Stomach (tissue), 9 donors: Measurements from ENCODE around the gene MYH9. TPM values are rescaled to one million over a fixed set of nuclear protein-coding genes. Genes with fewer than 3 reads are reported as not detected.
A peak's percentile ranks its signal among the peaks of the same experiment; 100 is the strongest.
"Not testable (repeated sequence)": the region's sequence is repeated elsewhere in the genome, so short reads cannot be mapped to it uniquely, and the experiment has no call there.

Source experiments
- DNase-seq, 2 donors: peaks; one replicate each; pipeline versions ENCODE4 v3.0.0 to v3.0.0-alpha.2; 2013 to 2019
- H3K27ac ChIP-seq, 5 donors: fragments of 200-600 bp in 4 of 5; sonication (generic) in 4 of 5; one replicate each; pipeline ENCODE4 v1.5.1; 2013 to 2019; ENCODE audit warnings: mild to moderate bottlenecking in 1 of 5, moderate library complexity in 1 of 5
- H3K27me3 ChIP-seq, 3 donors: fragments of 200-600 bp; sonication (generic); one replicate each; pipeline ENCODE4 v1.5.1; 2017 to 2019; ENCODE audit warnings: mixed run types in 1 of 3
- H3K36me3 ChIP-seq, 4 donors: fragments of 200-600 bp; sonication (generic); 1 replicate in 3 of 4; 2 replicates in 1 of 4; pipeline ENCODE4 v1.5.1; 2016 to 2019
- H3K4me1 ChIP-seq, 4 donors: fragments of 200-600 bp; sonication (generic); one replicate each; pipeline ENCODE4 v1.5.1; 2016 to 2019
- H3K4me3 ChIP-seq, 4 donors: fragments of 200-600 bp; sonication (generic) in 3 of 4; one replicate each; pipeline ENCODE4 v1.5.1; 2016 to 2019; ENCODE audit warnings: mild to moderate bottlenecking in 1 of 4
- H3K9me3 ChIP-seq, 4 donors: fragments of 200-600 bp; sonication (generic); one replicate each; pipeline ENCODE4 v1.5.1; 2016 to 2019
- CTCF ChIP-seq, 7 experiments: fragments of 450-650 bp in 4 of 7; fragments of 200-600 bp in 3 of 7; sonication (generic) in 3 of 7; IDR thresholded peaks; one replicate each; pipeline ENCODE4 v1.5.1; 2016 to 2019; ENCODE audit warnings: antibody characterized with exemption in 7 of 7, control low read depth in 2 of 7, mild to moderate bottlenecking in 1 of 7
- EP300 ChIP-seq: sonication (generic); formaldehyde crosslinking; IDR thresholded peaks from one replicate; pipeline ENCODE4 v1.6.1; 2017; ENCODE audit warnings: antibody characterized with exemption
- POLR2A ChIP-seq, 4 donors: fragments of 450-650 bp; IDR thresholded peaks; one replicate each; pipeline ENCODE4 v1.6.1; 2016; ENCODE audit warnings: antibody characterized with exemption in 4 of 4, control low read depth in 2 of 4, mild to moderate bottlenecking in 1 of 4, moderate library complexity in 1 of 4
- POLR2AphosphoS5 ChIP-seq, 3 donors: sonication (generic); formaldehyde crosslinking; IDR thresholded peaks; one replicate each; pipeline ENCODE4 v1.6.1; 2016; ENCODE audit warnings: antibody characterized with exemption in 3 of 3
- WGBS, 5 donors: extraction: QIAGEN DNeasy Blood & Tissue Kit in 3 of 5; methylation state at CpG; one replicate each; pipeline versions ENCODE4 v1.1.5 to v1.1.7; 2013 to 2018; 5-methylcytosine and 5-hydroxymethylcytosine counted together
- intact Hi-C: fragments of 100-400 bp; cut with DNase I; formaldehyde crosslinking; loops from one replicate; pipeline ENCODE4 v1.15.1; 2023; ENCODE audit warnings: low total_unique reads
- polyA plus RNA-seq, 3 donors: library from polyadenylated mRNA; stranded (reverse); fragments of 200-250 nt; gene quantifications; one replicate each; pipeline ENCODE4 v1.2.3, GENCODE V29; 2013
- total RNA-seq, 5 donors: library from RNA; depleted of rRNA; stranded (reverse); fragments of >200 nt; gene quantifications; one replicate each; pipeline versions ENCODE4 v1.1.0 to v1.2.3, GENCODE V29; 2014 to 2016
- donor health status: healthy with polysubstance abuse.
- donor health status: Bipolar disorder and iron deficiency.
- donor health status: healthy.

MYH9 gene
- total and polyA plus RNA-seq, 8 donors = 46.7 to 620 (median 197) TPM

GRCh38 chr22:36291831-36292740 lies 95.7 kb downstream of the MYH9 start:
- WGBS, 5 donors = 89 to 96% (median 95%) methylated on average over 26 to 29 of the region's 29 CpGs
- intact Hi-C loops = no loop called here
- TF ChIP-seq CTCF (IDR thresholded peaks at IDR 0.05) (no peak), POLR2AphosphoS5 (IDR thresholded peaks at IDR 0.05) (no peak), POLR2A (IDR thresholded peaks at IDR 0.05) (no peak), EP300 (no peak)
- Histone ChIP-seq H3K9me3 (no peaks in the 10 kb centered on the region), H3K27ac (peak overlapping the region in 1 of 5 donors; percentile 16), H3K4me3 (no peak overlapping the region), H3K36me3 (peaks cover 83 to 98% (median 96%) of the 10 kb centered on the region in 4 donors), H3K27me3 (no peaks in the 10 kb centered on the region), H3K4me1 (peaks cover 0 to 15% (median 4%) of the 10 kb centered on the region in 4 donors)
- no peak for DNase-seq

- peaks cover 83 to 98% (median 96%) of the 10 kb centered on the region in 4 donors for H3K36me3 ChIP-seq
- H3K27ac ChIP-seq, intact Hi-C loops, H3K9me3 ChIP-seq, H3K27me3 ChIP-seq, H3K4me3 ChIP-seq, DNase-seq: not testable (repeated sequence)
- H3K4me1 ChIP-seq = peaks cover 0 to 26% (median 12%) of the 10 kb centered on the region in 4 donors
- WGBS, 5 donors = 90 to 96% (median 94%) methylated on average over 6 to 19 of the region's 40 CpGs
These were observed 97.2 kb downstream of the MYH9 start for GRCh38 chr22:36290391-36291075.

- H3K4me3 ChIP-seq, H3K27me3 ChIP-seq, DNase-seq, H3K9me3 ChIP-seq, intact Hi-C loops: not testable (repeated sequence)
- peaks cover 0 to 26% (median 12%) of the 10 kb centered on the region in 4 donors for H3K4me1 ChIP-seq
- 83 to 94% (median 87%) methylated on average over 11 of the region's 11 CpGs for WGBS, 5 donors
- H3K27ac ChIP-seq = peak overlapping the region in 2 of 5 donors; percentile 17 to 51
- peaks cover 83 to 98% (median 96%) of the 10 kb centered on the region in 4 donors for H3K36me3 ChIP-seq
These were observed 97.8 kb downstream of the MYH9 start for GRCh38 chr22:36289948-36290371.

- TF ChIP-seq EP300 = no peak
- WGBS, 5 donors = 77 to 91% (median 82%) methylated on average over 7 of the region's 7 CpGs
- peaks cover 0 to 26% (median 12%) of the 10 kb centered on the region in 4 donors for H3K4me1 ChIP-seq
- no peak overlapping the region for H3K4me3 ChIP-seq
- H3K27me3 ChIP-seq = no peaks in the 10 kb centered on the region
- DNase-seq = no peak
- intact Hi-C loops = no loop called here
- H3K9me3 ChIP-seq = no peaks in the 10 kb centered on the region
- H3K36me3 ChIP-seq = peaks cover 83 to 98% (median 96%) of the 10 kb centered on the region in 4 donors
- H3K27ac ChIP-seq = peak overlapping the region in 2 of 5 donors; percentile 17 to 51
These were observed 98.3 kb downstream of the MYH9 start for GRCh38 chr22:36289406-36289870.

- no peak overlapping the region for H3K4me3 ChIP-seq
- intact Hi-C loops = no loop called here
- WGBS, 5 donors = 82 to 95% (median 91%) methylated on average over 25 to 33 of the region's 33 CpGs
- TF ChIP-seq POLR2AphosphoS5 (IDR thresholded peaks at IDR 0.05) (no peak), CTCF (IDR thresholded peaks at IDR 0.05) (no peak), POLR2A (IDR thresholded peaks at IDR 0.05) (no peak), EP300 (no peak)
- DNase-seq = no peak
- H3K27me3 ChIP-seq = no peaks in the 10 kb centered on the region
- peaks cover 83 to 98% (median 96%) of the 10 kb centered on the region in 4 donors for H3K36me3 ChIP-seq
- peaks cover 0 to 26% (median 12%) of the 10 kb centered on the region in 4 donors for H3K4me1 ChIP-seq
- peak overlapping the region in 2 of 5 donors; percentile 17 to 51 for H3K27ac ChIP-seq
- H3K9me3 ChIP-seq = no peaks in the 10 kb centered on the region
These were observed 99.0 kb downstream of the MYH9 start for GRCh38 chr22:36288571-36289405.
